Raji (cell line): ENCODE data around the gene CCDC50.

ENCODE experiments used
- POLR2A ChIP-seq: IDR thresholded peaks from 2 replicates; pipeline ENCODE4 v1.6.1; 2011; ENCODE audit warnings: low read depth, low read length, control low read depth; ENCODE audit not compliant: insufficient read depth

Gene CCDC50

GRCh38 chr3:191328962-191329653 is at the start of gene CCDC50:
Gene CCDC50, plus strand, starts transcription at chr3:191329394. Its CDS starts 281 bp downstream, at chr3:191329675.
- 0 out of 2 replicates have a peak, but pooled peaks have one; percentile 31 for TF ChIP-seq POLR2A

- no peak for TF ChIP-seq POLR2A
Measured at GRCh38 chr3:191280111-191280510, 49.1 kb upstream of the CCDC50 start.

DNA sequence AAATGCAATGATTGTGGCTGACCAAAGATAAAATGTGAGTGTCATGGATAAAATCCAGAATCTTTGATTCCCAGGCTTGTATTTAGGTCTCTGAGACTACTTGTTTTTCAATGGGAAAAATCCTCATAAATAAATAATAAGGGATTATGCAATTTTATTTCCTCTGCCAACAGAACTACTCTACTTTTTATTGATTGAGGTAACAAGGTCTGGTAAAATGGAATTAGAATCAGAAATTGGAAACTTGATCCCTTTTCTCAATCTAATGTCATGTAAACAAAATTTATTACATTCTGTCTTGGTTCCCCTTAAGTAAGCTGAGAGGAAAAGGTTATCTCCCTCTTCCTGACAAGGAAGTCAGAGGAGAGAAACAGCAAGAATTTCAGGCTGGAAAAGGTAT is 48.3 kb upstream of the CCDC50 start:
- no peak for TF ChIP-seq POLR2A

- no peak for TF ChIP-seq POLR2A
Measured at GRCh38 chr3:191282251-191283185, 46.7 kb upstream of the CCDC50 start.

- TF ChIP-seq POLR2A, result no peak
Measured at GRCh38 chr3:191283400-191283799, 45.8 kb upstream of the CCDC50 start.

- no peak for TF ChIP-seq POLR2A
Measured at GRCh38 chr3:191290311-191291025, 38.7 kb upstream of the CCDC50 start.

DNA sequence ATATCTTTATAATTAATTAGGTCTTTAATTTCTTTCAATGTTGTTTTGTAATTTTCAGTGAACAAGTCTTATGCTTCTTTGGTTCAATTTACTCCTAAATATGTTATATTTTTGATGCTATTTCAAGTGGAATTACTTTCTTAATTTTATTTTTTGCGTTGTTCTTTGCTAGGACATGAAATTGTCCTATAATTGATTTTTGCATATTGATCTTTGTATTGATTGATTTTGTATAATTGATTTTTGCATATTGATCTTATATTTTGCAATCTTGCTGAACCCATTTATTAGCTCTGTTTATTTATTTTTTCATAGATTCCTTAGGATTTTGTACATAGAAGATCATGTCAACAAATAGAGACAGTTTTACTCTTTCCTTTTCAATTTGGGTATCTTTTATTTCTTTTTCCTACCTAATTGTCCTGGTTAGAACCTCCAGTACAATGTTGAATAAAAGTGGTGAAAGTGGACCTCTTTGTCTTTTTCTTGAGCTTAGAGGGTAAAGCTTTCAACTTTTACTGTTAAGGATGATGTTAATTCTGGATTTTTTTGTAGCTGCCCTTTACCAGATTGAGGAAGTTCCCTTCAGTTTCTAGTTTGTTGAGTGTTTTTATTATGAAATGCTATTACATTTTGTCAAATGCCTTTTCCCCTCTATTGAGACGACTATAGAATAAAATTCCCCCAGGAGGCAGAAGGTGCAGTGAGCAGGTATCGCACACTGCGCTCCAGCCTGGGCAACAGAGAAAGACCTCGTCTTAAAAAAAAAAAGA is 36.8 kb upstream of the CCDC50 start:
- no peak for TF ChIP-seq POLR2A

- no peak for TF ChIP-seq POLR2A
Measured at GRCh38 chr3:191294291-191294690, 34.9 kb upstream of the CCDC50 start.

GRCh38 chr3:191296041-191296541 is 33.1 kb upstream of the CCDC50 start:
- no peak for TF ChIP-seq POLR2A

DNA sequence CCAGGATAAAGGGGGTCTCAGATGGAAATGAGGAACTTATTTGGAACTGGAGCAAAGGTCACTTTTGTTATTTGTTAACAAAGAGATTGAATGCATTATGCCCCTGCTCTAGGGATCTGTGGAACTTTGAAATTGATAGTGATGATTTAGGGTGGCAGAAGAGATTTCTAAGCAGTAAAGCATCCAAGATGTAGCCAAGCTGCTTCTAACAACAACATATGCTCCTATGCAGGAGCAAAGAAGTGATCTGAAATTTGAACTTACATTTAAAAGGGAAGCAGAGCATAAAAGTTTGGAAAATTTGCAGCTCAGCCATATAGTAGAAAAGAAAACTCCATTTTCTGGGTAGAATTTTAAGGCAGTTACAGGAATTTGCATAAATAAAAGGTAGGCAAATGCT is 30.3 kb upstream of the CCDC50 start:
- no peak for TF ChIP-seq POLR2A

GRCh38 chr3:191300422-191300821 is 28.8 kb upstream of the CCDC50 start:
- TF ChIP-seq POLR2A, result no peak

DNA sequence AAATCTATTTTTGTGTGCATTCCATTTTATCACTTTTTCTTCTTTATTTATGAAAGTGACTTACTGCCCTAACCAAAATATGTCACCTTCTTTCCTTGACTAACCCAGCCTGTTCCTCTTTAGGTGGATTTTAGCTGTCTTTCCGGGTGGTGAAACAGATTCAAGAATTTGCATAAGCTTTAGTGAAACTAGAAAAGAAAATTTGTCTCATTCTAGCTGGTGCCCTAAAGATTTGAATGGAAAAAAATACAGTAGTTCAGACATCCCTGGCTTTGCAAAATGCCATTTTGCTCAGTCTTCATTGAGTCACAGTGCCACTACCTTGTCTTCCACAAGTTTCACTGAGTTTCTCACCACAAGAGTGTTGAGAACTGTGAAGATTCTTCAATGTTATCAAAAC is 28.2 kb upstream of the CCDC50 start:
- no peak for TF ChIP-seq POLR2A

- TF ChIP-seq POLR2A, result no peak
Measured at GRCh38 chr3:191301782-191302411, 27.3 kb upstream of the CCDC50 start.

DNA sequence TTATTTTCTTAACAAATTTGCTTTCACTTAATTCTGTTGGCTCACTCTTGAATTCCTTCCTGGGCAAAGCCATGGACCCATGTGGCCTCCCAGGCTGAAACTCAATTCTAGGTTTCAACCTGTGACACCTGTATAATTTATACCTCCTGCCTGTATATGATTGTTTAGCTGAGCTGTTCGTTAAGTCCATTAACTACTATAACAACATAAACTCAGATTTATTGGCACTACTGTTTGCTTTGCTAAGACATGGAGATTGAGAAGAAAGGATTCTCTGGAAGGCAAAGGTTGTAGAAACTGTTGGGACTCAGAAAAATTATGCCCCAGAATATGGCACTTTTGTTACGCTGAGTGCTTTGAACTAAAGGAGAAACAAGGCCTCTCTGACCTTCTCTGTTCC is 26.7 kb upstream of the CCDC50 start:
- TF ChIP-seq POLR2A, result no peak
